Choroid plexus epithelial cell (primary cell): Measurements from ENCODE around the gene TMEM106C.

Source experiments
- DNase-seq: peaks from one replicate; pipeline ENCODE4 v3.0.0-alpha.2; 2010; ENCODE audit warnings: low read depth
- H3K4me3 ChIP-seq: 2 replicates; pipeline ENCODE4 v1.5.1; 2011; ENCODE audit warnings: low read depth, mild to moderate bottlenecking, control low read depth, low read length, moderate library complexity
- CTCF ChIP-seq: conservative IDR thresholded peaks from 2 replicates; pipeline ENCODE4 v1.5.1; 2011; ENCODE audit warnings: low read depth, mild to moderate bottlenecking, control low read depth, inconsistent platforms, low read length, moderate library complexity

Gene TMEM106C

GRCh38 chr12:47964106-47964728 is 821 bp downstream of the TMEM106C start:
- TF ChIP-seq CTCF: no peak
- H3K4me3 ChIP-seq: peak overlapping the region; percentile 88
- peak; percentile 22 for DNase-seq

DNA sequence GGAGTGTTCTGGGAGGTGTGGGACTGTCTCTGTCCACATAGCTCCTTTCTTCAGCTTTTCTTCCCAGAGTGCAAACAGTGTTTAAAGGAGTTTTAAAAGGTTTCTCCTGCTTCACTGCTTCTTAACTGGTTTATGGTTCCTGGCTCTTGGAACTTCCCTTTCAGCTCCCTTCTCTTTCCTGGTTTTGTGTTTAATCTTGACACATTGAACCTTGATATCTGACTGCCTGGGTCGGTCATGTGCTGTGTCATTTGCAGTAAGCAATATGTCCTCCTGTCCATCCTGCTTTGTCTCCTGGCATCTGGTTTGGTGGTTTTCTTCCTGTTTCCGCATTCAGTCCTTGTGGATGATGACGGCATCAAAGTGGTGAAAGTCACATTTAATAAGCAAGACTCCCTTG is 2.2 kb downstream of the TMEM106C start:
- no peak for TF ChIP-seq CTCF
- H3K4me3 ChIP-seq: no peak overlapping the region
- DNase-seq: no peak

DNA sequence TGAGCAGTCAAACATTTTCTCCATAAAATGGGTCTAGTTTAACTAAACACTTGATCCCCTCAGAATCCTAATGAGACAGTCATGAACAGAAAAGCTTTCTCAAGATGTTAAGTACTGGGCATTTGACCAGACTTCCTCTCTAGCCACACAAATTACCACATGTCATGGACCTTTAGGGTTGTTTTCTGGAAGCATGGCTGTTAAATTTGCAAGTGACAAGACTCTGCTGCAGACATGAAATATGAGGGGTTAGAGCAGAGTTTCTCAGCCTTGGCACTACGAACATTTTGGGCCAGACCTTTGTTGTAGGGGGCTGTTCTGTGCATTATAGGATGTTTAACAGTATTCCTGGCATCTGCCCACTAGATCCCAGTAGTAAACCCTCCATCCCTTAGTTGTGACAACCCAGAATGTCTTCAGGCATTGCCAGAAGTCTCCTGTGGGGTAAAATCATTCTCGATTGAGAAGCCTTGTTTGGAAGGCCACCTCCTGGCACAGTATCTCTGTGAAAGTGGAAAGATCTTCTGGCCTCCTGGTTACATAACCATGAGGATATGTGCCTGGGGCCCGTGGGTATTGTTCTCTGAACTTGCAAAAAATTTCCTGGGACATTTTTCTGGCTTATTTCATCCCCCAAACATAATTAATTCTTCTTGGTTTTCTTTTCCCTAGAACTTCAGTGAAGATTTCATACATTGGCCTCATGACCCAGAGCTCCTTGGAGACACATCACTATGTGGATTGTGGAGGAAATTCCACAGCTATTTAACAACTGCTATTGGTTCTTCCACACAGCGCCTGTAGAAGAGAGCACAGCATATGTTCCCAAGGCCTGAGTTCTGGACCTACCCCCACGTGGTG is 4.3 kb downstream of the TMEM106C start:
- H3K4me3 ChIP-seq: no peak overlapping the region
- DNase-seq: peak; percentile 76
- TF ChIP-seq CTCF: no peak

DNA sequence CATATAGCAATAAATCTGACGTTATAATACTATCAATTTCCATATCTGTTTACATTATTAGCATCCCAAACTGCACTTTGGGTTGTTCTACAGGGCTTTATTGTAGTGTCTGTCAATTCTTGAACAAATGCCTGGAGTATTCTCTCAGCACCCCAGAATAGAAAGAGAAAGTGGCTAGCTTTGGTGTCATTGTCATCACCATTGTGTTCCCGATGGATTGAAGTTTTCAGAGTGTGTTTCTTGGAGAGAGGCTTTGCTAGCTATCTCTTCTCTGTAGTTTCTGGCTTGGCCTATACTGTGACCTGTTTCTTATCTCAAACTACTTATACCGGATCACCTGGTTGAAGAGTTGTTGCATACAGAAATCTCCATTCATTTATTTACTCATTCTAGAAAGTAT is 6.4 kb downstream of the TMEM106C start:
- no peak for TF ChIP-seq CTCF
- no peak for DNase-seq
- no peak overlapping the region for H3K4me3 ChIP-seq

- TF ChIP-seq CTCF: no peak
- DNase-seq: no peak
- H3K4me3 ChIP-seq: no peak overlapping the region
Observed at GRCh38 chr12:47970843-47971242, 7.4 kb downstream of the TMEM106C start.

DNA sequence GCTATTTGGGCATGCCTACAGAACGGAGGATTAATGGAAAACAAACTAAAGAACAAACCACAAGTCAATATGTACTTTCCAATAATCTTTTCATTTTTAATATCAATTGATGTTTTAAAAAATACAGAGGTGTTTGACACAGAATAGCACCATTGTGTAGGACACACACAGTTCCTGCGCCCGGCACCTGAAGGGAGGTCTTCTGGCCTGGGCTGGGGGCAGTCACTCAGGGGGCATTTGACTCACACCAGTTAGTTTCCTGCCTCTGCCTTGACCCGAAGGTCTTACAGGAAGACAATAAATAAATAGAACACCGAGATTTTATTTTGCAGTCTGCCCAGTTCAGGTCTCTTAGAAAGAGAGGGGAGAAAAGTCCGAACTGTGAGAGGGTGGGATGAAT is 9.5 kb downstream of the TMEM106C start:
- H3K4me3 ChIP-seq: no peak overlapping the region
- no peak for DNase-seq
- TF ChIP-seq CTCF: no peak

GRCh38 chr12:47973870-47974269 is 10.5 kb downstream of the TMEM106C start:
- H3K4me3 ChIP-seq: no peak overlapping the region
- no peak for TF ChIP-seq CTCF
- DNase-seq: no peak
